Measurements from ENCODE around the gene UQCC5. TPM values are rescaled to one million over a fixed set of nuclear protein-coding genes. Genes with fewer than 3 reads are reported as not detected.
"Not testable (repeated sequence)": the region's sequence is repeated elsewhere in the genome, so short reads cannot be mapped to it uniquely, and the experiment has no call there.

The UQCC5 gene
- total RNA-seq, 1 donor from 2014 or later = 14.6 TPM

DNA sequence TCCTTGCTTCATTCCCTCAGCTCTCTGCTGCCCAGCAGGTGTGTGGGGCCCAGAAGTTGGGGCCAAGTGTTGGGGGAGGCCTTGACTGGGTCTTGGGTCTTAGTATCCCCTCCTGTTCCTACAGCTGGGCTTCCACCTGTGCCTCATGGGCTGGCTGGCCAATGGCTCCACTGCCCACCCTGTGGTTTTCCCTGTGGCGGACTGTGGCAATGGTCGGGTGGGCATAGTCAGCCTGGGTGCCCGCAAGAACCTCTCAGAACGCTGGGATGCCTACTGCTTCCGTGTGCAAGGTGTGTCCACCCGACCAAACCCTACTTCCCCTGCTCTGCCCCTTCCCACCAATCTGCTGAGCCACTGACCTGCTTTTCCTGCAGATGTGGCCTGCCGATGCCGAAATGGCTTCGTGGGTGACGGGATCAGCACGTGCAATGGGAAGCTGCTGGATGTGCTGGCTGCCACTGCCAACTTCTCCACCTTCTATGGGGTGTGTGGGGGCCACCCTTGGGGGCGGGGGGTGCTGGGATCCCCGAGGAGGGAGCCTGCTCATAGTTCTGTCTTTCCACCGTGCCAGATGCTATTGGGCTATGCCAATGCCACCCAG lies 13.7 kb upstream of the UQCC5 start:
- no peak for DNase-seq (ENCODE audit: low spot score)

DNA sequence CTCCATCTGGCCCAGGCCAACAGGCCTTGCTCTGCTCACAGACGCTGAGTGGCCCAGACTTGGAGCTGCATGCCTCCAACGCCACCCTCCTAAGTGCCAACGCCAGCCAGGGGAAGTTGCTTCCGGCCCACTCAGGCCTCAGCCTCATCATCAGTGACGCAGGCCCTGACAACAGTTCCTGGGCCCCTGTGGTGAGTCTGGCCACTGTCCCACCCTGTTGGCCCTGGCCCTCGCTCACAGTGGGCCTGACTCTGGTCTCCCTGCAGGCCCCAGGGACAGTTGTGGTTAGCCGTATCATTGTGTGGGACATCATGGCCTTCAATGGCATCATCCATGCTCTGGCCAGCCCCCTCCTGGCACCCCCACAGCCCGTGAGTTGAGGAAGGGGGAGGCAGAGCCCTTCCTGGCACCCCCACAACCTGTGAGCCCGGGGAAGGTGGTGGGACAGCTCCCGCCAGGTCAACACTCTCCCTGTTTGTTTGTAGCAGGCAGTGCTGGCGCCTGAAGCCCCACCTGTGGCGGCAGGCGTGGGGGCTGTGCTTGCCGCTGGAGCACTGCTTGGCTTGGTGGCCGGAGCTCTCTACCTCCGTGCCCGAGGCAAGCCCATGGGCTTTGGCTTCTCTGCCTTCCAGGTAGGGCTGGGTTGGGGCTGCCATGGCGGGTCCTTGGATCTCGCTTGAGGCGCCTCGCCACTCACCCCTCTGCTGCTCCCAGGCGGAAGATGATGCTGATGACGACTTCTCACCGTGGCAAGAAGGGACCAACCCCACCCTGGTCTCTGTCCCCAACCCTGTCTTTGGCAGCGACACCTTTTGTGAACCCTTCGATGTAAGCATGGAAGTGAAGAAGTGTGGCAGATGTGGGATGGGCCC lies 12.8 kb upstream of the UQCC5 start:
- DNase-seq (ENCODE audit: low spot score) = no peak

DNA sequence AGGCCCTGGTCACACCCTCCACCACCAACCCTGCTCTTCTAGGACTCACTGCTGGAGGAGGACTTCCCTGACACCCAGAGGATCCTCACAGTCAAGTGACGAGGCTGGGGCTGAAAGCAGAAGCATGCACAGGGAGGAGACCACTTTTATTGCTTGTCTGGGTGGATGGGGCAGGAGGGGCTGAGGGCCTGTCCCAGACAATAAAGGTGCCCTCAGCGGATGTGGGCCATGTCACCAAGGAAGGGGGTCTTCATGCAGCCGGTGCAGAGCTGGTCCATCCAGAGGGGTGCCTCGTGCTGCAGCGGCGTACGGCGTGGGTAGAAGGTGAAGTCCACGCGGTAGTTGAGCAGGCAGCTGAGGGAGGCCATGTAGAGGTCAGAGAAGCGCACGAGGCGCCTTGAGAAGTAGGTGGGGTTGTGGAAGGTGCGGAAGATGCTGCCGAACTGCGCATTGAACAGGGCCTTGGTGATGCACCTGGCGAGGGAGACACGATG lies 12.1 kb upstream of the UQCC5 start:
- no peak for DNase-seq (ENCODE audit: low spot score)

DNA sequence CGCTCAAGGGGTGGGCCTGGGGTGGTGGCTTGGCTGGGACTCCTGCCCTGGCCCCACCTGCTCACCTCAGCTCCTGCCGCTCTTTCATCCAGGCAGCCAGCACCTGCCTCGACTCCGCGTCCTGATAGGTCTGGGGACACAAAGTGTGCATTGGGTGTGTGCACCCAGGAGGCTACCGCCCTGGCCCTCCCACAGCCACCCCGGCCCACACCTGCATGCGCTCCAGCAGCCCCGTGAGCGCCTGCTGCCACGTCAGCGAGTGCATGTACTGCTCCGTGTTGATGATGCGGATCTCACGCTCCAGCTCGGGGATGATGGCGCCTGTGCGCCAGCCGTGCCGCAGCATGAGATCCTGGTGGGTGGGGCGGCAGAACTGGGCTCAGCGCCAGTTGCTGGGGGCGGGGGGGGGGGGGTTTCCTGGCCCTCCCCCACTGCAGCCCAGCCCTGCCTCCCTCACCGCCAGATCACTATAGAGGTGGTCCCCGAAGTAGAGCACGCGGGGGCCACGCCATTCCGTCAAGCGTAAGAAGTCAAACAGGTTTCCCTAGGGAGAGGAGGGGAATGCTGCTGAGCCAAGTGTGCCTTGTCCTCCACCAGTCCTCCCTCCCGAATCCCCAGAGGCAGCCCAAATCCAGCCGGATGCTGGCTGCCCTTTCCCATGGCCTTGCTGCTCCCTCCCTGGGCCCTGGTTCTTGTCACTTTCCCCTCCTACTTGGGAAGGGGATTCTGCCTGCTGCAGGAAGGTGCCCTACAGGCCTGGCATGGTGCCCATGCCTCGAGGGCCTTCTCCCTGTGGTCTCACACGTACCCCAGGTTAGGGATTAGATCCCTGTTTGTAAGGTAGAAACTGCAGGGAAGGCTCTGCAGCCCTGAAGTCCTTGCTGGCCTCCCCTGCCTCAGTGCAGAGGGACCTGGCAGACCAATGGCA lies 11.4 kb upstream of the UQCC5 start:
- DNase-seq (ENCODE audit: low spot score) = no peak

DNA sequence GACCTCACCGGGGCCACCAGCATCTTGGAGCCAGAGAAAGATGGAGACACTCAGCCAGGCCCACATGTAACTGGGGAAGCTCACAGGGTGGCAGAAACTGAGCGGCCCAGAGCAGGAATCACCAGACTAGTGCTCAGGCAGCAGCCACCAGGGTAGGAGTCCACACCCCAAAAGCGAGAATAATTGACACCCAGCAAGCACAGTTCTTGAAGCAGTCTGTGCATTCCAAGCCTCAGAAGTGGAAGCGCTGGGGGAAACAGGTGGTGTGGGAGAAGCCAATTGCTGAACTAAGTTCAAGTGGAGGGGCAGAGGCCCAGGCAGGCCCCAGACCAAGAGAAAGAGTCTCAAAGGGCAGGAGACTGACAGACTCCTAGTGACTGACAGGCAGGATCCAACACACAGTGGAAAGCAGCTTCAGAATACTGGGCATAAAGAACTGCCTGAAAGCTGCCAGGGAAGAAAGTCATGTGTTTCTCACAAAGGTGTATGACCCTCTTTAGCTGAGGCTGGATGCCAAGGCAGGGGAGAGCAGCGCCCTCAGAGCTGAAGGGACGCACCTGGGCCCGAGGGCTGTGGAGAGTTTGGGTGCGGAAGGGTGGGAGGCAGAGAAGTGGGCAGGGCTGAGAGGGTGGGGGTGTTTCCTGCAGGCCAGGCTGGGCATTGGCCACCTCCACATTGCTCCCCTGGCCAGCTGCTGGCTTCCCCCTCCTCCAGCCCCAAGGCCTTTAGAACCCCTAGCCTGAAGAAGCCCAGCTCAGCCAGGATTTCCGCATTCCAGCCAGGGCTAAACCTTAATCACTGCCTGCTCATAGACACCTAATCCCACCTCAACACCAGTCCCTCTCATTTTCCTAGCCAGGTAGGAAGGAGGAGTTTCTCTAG lies 10.5 kb upstream of the UQCC5 start:
- no peak for DNase-seq (ENCODE audit: low spot score)

DNA sequence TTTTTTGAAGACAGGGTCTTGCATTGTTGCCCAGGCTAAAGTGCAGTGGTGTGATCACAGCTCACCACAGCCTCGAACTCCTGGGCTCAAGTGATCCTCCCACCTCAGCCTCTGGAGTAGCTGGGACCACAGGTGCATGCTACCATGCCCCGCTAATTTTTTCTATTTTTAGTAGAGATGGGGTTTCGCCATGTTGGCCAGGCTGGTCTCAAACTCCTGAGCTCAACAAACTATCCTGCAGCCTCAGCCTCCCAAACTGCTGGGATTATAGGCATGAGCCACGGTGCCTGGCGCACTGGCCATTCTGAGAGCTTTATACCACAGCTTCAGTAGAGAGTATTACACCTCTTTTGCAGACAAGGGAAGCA lies 9.8 kb upstream of the UQCC5 start:
- not testable (repeated sequence) for DNase-seq (ENCODE audit: low spot score)

DNA sequence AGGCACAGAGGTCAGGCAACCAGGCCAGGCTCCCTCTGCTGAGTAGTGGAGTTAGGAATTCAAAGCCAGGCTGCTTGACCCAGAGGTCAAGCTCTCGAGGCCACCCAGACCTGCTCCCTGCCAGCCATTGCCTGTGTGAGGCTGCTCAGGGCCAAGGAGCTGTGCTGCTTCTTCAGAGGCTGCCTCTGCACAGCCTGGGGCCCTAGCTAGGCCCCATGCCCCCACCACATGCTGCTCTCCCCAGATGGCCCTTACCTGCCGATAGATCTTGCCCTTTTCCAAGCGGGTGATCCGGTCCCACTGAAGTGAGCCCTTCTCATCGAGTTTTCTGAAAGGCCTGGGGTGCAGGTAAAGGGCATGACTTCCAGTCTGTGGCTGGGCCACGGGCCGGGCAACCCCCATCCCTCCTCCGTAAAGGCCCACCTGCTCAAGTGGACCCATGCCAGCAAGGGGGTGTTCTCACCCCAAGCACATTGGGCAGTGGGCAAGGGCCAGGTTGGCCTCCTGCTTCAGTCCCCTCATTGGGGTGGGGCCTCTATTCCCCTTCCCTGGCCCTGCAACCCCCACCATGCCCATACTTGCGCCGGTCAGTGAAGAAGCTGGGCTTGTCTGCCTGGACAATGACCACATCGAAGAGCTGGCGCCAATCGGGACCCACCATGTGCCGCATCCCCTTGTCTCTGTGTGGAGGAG lies 9.2 kb upstream of the UQCC5 start:
- DNase-seq (ENCODE audit: low spot score) = no peak

DNA sequence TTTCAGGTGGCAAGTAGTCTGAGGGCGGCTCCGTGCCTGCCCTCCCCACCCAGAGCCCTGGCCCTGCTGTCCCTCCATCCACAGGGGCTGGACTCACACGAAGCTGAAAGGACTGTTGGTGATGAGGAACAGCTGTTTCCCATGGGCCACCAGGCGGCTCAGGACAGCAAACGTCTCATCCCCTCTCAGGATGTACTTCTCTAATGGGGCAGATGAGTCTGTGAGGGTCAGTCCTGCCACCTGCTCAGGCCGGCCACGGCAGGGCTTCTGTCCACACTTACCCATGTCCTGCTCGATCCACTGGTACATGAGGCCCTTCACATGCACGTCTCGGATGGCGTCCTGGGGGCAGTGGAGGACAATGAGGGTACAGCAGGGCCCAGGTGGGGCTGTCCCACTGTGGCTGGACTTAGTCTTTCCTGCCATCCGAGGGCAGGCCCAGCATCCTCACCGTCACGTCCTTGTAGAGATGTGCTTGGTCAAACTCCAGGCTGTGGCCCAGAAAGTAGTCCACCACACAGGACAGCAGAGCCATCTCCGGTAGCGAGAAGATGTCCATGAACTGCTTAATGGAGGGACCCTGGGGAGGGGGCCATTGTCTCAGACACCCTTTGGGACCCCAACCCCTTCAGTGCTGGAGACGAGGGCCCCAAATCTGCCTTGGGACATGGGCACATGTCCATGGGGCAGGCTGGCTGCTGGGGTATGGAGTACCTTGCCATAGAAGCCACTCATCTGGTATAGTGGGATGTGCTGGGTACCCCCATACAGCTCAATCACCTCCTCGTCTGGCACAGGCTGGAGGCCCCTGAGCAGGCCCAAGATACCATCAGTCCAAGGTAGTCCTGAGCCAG lies 8.4 kb upstream of the UQCC5 start:
- DNase-seq (ENCODE audit: low spot score) = no peak

DNA sequence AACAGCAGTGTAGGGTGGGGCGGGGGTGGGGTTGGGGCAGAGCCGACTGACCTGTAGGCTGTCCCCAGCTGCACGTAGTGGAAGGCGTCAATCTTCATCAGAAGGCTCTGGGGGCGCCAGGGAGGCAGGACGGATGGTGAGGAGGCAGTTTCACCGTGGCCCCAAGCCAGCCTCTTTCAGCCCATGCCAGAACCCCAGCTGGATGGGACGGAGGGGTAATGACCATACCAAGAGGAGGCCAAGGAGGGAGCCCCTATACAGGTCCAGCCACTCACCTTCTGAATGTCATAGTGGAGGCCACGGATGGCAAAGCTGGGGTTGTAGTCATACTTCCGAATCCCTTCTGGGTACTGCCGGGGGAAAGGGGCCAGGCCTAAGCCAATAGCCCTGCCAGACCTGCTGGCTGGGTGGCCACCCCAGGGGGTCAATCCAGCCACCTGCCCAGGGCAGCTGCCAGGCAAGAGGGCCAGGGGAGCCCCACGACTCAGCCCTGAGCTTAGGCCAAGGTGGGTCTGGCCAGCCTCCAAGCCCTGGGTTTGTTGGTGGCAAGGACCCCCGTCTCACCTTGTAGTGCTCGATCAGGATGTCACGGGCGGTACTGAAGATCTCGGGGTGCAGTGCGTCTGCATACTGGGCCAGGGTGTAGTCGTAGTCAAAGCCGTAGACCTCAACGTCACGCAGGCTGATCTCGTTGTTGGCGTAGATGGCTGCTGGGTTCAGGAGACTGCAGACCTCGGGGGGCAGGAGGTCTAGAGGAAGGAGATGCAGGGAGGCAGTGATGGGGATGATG lies 7.6 kb upstream of the UQCC5 start:
- DNase-seq (ENCODE audit: low spot score) = no peak

DNA sequence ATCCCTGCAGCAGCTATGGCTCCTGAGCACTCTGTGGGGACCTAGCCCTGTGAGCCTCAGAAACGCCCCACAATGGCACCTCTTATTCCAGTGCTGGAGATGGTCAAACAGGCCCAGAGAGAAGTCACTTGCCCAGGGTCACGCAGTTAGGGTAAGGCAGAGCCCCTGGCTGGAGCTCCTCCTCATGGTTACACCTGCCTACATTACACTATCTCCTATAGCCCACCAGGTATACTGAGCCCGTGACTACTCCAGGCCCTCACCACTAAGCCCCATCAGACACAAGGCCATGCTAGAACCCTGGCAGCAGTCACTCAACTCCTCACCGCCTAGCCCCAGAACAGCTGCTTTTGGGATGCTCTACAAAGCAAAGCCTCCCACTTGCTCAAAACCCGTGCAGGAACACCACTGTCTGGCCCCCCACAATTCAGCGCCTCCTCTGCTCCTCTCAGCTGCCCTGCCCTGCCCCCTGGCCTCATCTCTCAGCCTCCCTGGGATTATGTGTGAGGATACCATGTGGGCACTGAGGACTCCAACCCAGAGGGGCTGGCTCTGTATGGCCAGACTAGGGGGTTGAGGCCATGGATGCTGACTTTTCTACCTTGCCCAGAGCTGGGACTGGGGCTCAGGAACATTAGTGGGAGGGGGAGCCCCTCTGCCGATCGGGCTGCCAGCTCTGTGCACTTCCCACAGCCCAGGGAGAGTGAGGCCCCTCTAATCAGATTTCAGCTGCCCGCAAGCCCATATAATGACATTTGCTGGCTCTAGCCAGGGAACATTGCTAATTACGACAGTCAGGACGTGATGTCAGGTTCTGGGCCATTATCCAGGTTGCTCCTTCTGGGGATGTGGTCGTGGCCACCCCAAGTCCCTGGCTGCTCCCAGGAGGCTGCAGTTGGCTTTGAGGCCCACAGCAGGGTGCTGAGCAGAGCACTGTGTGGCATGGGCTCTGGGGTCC lies 6.8 kb upstream of the UQCC5 start:
- DNase-seq (ENCODE audit: low spot score) = no peak

DNA sequence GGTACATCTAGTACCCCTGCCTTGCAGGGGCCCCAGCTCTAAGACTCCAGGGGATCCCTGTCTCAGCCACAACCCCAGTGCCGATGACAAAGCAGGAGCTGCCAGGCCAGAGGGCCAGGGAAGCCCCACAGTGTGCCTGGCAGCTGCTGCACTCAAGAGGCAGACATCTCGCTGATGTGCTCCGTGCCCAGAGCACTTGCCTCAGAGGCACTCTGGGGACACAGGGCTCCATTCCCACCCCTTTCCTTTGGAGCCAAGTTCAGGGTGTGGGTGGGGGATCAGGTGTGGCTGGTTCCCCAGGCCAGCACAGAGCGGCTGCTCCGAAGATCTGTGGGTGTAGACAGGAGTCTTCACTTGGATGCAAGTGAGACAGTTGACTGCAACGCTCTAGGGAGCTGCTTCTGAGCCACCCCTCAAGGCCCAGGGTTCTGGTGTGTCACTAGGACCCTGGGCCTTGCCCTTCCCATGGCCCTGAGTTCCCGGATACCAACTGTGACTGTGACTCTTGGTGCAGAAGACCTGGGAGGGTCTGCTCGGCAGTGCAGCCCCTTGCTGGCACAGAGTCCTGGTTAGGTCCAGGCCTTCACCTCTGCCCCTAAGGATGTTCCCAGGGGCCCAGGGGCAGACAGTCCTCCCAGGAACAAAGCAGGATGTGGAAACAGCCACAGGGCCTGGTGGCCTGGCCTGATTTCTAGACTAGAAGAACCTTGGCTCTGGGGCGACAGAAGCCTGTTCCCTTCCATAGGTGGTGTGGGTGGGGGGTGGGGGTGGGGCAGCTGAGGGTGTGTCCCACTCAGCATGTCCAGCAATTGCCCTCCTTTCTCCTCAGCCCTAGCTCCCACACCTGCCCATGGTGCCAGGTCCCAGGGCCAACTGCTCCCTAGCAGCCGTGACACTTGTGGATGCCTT lies 5.2 kb upstream of the UQCC5 start:
- DNase-seq (ENCODE audit: low spot score) = no peak

DNA sequence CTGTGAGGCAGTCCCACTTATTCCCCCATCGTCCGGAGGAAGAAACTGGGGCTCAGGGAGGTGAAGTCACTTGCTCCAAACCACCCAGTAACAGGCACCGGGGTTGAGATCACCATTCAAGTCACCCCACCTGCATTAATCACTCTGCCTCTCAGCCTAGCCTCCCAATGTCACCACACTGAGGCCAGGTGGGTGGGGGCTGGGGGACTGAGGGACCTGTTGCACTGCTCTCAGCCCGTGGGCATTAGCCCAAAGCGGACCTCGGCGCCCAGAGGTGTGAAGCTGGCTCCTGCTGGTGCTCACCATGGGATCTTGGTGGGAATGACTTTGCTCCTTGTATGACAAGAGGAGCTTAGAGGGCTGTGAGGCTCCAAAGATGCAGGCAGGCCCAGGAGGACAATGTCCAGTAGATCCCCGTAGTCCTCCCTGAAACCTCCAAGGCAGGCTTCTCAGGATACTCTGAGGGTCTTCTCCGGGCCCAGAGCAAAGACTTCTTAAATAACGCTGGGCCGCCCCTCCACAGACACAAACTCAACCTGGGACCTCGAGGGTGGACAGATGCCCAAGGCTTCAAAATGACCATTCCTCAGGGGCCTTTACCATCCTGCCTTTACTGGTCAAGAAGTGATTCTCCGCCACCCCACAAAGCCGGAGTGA lies 4.4 kb upstream of the UQCC5 start:
- no peak for DNase-seq (ENCODE audit: low spot score)

DNA sequence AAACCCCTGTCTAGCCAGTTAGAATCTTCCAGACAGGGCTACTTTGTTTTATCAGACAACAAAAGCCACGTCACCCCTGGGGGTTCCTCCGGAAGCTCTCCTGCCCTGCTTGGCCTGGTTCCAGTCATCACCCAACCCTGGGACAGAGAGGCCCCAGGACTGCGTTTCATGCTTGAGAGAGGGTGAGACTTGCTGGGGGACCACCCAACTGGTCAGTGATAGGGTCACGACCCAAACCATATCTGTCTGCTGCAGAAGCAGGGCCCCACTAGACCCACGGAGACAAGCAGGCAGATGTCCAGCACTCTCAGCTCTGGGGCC lies 3.9 kb upstream of the UQCC5 start:
- DNase-seq (ENCODE audit: low spot score) = no peak

DNA sequence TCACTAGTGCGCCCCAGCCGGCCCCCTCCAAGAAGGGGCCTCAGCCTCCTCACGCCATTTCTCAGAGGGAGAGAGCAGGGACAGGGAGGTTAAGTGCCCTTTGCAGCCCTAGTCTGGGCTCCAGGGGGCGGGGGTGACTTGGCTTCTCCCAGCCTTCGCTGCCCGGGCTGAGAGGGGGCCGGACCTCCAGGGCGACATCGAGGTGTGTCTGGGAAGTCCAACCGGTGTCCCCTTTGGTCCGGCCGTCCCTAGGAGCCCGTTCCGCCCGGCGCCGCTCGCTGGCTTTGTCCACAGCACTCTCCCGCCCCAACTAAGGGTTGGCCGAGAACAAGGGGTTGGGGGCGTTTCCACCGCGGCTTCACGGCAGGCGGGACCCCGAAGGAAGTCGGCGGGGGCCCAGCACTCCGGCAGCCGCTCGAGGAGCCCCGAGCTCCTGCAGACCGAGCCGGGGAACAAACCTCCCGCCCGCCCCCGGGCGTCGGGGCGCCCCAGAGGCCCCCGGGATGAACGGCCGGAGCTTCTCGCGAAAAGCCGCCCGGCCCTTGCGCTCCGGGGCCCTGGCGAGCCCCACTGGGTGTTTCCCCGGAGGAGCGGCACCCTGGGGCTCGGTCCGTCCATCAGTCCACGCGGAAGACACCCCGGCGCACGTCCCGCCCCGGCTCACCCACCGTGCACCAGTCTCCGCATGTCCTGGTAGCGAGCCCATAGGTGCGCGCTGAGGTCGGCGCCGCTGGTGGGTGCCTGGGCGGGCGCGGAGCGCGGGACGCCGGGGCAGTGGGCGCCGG lies 3.4 kb upstream of the UQCC5 start:
- DNase-seq (ENCODE audit: low spot score) = no peak

DNA sequence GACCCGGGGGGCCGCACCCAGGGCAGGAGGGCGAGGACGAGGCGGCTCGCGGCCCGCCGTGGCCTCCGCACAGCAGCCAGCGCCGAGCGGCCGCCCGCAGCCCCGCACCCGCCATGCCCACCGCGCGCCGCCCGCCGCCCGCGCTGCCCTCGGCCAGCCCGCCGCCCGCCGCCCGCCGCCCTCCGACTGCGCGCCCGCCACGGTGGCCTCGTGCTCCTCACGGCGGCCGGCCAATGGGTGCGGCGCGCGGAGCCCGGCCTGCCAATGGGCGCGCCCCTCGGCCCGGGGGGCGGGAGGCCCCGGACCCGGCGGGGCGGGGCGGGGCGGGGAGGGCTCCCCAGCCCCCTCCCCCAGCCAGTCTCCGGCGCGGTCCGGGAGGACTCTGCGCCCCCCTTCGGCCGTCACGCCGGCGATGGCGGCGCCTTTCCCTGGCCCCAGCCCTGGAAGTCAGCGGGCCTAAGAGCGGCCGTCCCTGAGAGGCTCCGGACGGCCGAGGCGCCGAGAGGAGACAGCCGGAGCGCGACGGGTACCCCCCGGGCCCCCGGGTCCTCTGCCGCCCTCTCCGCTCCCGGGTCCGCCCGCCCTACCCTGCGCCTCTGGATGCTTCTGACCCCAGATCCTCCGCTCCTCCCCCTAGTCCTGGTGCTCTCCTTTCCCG lies 2.7 kb upstream of the UQCC5 start, which contains the start of gene NT5DC2:
NT5DC2 (minus strand) TSS at position 235 of the 658 bp plus-strand sequence; CDS start at position 115, 120 bp downstream.
- peak; percentile 44 for DNase-seq (ENCODE audit: low spot score)
